HG02759 (cell line): Measurements from ENCODE around the gene ICA1.

Experiments
- ATAC-seq: cut with Tn5 transposase; IDR thresholded peaks from one replicate; pipeline ENCODE4 v1.9.1; 2021; ENCODE audit warnings: mild to moderate bottlenecking, moderate library complexity; ENCODE audit not compliant: unreplicated experiment

ICA1 gene

DNA sequence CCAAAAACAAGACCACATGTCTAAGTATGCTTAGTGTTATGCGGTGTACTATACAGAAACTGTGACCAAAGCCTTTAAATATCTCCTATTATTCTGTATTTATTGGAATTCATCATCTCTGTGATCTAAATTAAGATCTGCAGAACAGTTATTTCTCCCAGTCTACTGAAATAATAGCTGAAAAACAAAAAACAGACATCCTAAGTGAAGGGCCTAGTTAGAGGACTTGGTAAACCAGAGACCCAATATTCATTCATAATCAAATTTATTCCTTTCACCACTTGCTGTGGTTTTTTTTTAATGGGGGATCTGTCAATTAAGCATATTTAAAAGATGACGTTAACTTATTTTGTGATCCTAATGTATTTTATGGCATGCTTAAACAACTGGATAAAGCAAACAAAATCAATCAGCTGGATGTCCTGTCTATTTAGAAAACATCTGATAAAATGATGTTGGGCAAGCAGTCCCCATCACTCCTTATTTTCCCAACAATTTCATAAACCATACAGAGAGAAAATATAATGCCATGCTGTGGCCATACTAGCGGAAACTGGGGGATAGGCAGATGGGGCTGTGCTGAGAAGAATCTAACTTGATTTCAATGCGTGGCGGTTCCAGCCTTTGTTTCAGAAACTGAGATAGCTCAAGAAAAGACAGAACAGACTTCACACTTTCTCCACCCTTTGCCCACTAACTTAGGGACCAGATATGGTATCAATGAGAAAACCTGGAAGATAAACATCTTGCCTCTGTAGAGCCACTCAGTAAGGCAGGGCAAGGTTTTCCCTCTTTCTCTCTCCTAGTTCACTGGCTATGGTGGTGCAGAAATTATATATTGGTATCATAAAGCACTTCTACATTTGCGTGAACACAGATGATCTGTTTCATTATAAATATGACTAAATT is 32.9 kb downstream of the ICA1 start:
- ATAC-seq: no peak

DNA sequence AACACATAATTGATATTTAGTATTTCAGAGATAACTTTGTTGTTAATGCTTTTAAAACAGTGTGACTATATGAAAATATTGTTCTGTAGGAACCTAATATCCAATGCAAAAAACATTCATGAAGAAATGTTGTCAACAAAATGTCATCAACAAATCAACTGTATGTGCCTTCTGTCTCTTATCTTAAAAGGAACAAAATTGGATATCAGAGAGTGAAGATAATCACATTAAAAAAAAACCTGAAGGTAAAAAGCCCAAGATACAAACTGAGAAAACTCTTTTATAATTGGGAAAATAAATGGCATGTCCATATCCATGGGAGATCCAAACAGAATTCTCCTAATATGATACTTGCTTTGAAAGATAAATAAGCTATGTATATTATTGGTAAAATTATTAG is 33.9 kb downstream of the ICA1 start:
- no peak for ATAC-seq

DNA sequence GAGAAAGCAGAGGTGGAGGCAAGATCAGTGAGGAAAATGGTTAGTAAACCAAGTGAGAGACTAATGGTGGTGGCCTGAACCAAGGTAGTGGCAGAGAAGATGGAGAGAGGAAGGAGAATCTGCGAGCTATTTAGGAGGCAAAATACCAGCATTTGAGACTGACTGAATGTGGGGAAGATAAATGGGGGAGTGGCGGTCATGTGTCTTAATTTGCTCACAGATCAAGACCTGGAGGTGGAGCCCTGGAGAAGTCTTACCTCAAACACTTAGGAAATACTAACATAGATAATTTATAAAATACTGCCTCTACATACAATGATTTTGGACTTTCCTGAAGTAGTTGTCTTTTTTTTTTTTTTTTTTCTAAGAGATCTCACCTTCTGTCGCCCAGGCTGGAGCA is 34.7 kb downstream of the ICA1 start:
- no peak for ATAC-seq

DNA sequence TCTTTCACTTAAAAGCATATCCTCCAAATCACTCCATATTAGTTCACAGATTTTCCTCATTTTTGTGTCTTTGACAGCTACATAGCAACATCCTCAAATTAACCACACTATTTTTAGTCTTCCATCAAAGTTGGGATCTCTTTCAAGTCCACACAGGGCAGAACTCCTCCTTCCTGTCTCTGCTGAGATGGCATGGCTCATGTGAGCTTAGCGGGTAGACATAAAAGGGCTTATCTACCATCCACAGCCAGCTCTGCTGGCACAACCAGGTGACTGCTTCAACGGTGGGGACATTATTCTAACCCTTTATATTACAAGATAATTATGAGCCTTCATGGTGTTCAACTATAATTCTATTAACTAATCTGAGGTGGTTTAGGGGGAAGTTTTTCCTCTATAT is 35.5 kb downstream of the ICA1 start:
- ATAC-seq: no peak

DNA sequence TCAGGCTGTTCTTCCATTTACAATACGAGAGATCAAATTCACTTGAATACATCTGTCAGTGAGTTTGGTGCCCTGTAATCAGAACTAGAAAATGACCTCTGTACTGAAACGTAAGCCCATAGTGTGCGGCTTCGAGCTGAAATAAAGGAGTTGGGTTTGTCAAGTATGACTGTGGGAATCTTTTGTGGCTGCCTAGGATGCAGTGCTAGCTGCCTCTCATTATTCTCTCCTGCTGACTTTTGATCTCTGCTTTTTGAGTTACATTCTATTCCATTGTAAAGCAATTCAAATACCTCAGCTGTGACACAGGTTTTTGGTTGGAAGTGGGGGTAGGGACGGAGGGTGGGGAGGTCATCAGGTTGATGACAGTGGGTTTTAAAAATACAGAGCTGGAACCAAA is 40.4 kb downstream of the ICA1 start:
- no peak for ATAC-seq

DNA sequence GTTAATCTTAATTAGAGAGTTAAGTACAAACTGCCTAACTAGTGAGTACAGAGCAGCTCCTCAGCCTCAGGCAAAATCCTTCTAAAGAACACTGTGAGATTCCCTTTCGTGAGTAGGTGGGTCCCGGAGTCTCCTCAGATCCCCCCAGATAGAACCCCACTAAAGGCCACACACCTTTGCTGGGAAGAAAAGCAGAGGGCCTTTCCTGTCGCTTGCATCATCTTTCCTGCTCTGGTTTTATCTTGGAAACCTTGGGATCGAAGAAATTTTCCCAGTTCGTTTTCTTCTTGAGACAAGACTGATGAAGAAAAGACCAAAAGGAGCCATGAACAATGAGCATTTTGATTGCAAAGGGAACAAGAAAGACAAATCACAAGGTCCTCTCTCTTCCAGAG is 40.9 kb downstream of the ICA1 start:
- ATAC-seq: no peak

DNA sequence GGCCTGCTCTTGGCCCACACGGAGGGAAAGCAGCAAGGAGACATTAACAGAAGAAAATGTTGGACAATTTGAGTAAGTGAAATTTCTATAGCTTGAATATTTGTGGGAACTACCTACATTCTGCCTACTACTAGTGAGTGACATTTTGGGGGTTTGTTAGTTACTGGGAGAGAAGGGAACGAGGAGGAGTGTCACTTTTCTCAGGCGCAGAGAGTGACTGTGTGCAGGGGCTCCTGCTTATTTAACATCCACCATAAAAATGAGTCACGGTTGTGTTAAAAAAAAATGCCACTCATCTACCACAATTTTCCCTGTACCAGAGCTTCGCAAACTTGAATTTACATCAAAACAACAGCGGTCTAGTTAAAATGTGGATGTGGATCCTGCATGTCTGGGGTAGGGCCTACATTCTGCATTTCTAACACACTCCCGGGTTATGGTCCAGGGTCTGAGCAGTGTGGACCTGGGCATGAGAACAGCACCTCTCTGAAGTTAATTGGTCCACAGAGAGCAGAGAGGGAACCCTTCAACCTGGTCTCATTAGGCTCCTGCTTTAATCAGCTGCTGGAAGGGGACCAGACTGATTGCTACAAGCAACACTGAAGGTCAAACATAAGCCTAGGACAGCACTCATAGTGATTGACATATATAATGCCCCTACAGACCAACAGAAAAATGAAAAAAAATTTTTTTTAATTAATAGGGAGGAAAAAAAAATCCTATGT is 41.4 kb downstream of the ICA1 start:
- no peak for ATAC-seq

DNA sequence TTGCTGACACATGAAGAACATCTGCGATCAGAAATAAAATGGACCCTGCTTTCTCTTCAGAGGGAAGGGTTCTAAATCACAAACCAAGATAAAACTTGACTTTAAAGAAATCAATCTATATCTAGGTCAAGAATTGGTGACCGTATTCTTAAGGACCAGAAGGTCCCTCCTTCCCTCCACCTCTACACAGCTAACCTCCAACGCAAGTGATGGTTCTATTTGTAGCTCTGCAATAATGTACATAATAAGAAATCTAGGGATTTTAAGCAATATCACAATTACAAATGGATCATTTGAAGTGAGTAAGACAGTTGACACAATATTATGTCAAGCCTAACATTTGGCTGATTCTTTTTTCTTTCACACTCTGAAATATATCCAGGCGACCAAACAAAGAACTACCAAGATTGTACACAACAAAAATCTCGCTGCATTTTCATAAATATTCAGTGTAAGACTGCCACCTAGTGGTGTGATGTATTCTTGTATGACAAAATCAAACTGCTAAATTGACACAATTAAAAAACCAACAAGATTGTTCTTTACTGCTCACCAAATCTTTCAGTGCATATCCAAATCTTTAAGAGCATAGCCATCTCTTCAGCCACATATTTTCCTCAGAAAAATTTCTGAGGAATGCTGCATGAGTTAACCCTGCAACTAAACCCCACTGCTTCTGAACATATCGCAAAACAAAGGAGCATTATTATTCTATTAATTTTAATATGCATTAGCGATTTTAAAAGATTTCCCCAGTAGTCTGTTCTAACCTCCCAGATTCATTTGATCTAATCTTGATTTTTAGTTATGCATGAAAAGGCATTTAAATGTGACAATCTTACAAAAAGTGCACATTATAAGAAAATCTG is 44.5 kb downstream of the ICA1 start:
- no peak for ATAC-seq

DNA sequence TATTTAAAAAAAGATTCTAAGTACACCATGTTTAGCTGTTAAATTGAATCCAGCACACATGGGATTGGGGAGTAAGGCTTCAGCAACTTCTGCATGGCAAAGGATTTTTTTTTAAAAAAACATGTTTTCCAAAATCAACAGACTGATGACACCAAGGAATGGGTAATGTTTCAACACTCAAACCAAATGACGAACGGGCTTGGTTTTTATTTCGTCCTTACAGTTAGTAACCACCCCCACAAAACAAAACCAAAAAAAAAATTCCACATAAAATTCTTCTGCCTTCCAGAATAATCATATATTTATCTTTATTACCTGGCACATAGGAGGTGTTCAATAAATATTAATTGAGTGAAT is 45.7 kb downstream of the ICA1 start:
- no peak for ATAC-seq

DNA sequence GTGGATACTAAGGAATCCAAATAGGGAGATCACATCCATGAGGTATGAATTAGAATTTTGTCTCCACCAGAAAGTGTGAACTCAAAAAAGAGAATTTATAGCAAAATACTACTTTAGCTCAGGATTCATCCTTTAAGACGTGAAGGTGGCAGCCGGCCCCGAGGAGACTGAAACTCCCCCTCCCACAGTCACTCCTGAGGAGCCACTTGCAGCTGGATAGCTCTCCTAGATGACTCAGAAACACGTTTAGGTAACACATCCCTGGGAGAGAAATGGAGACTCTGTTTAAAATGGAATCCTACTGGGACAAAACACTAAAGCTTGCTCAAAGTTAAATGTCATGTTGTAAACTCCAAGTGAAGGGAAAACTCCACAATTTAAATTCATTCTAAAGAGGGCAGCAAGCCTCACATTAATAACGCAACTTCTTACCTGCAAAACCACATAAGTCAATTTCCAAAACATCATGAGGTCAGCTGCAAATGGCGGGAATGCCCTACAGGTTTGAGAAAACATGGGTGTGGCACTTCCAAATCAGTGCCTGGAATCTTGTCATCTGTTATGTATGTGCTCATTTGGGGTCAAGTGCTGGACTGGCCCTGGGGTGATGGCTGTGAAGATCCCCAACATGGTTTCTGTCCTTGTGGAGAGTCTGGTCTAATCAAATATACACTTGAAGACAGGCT is 46.2 kb downstream of the ICA1 start:
- no peak for ATAC-seq

DNA sequence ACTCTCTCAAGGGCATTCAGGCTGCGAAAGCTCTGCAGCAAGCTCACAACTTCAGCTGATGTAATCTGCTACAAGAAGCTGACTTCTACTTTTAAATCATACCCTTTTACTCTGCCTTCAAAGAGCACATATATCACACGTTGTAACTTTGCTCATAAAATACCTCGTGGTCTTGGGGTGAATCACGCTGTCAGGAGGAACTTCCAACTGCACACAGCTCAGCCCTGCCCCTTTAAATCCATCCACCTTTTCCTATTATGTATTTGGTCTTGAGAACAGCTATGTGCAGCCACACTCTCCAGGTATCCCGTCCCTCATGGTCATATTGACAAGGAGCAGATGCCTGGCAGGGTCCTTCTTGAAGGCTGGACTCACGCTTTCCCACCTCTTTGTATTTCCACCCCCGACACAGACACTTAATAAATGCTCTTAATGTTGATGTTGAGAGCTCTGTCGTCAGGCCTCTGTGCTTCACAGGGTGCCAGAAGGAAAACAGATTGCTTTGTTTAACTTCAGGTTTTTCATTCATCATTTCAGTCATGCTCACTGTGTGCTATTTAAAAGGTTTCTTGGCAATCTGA is 47.6 kb downstream of the ICA1 start:
- ATAC-seq: no peak

DNA sequence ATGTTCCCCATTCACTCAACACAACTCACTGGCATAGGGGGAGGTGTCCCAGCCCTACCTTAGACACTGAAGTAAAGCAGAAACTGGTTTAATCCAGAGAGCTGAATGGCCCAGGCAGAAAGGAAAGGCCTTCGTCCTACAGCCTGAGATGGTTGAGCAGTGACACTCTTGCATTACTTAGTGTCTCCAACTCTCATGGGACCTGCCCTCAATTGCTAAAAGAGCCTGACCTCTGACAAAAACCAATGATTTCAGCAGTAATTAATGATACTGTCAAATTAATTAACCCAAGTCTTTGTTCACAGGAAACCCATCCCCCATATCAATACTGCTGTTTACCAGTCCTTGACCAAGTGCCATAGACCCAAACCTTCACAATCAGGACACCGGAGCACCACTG is 48.6 kb downstream of the ICA1 start:
- no peak for ATAC-seq

DNA sequence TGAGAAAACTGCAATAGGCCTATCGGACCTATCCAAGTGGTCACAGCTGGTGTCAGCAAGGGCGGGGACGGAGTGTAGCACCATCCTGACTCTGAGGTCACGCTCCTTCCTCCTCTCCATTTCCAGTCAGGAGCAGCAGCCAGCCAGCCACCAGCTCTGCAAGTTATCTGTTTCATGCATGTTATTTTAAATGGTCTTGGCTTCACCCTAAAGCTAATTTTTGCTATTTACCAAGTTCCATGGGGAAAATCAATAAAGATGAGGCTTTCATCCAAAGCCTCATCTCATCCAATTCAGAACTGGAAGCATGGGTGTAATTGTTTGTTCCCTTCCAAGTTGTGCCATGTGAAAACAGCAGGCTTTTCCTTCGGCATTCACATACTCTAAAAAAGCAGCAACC is 49.3 kb downstream of the ICA1 start:
- ATAC-seq: no peak

DNA sequence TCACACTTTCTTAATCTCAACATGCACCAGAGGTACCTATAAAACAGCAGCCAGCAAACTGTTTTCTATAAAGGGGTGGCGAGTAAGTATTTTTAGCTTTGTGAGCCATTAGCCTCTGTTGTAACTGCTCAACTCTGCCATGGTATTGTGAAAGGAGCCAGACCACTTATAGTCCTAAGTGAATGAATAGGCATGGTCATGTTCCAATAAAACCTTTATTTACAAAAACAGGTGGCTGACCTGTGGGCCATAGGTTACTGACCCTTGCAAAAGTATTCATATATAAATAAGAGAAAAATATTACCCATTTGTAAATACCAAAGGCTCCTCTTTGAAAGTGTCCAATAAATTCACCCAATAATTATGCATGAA is 50.3 kb downstream of the ICA1 start:
- ATAC-seq: no peak

DNA sequence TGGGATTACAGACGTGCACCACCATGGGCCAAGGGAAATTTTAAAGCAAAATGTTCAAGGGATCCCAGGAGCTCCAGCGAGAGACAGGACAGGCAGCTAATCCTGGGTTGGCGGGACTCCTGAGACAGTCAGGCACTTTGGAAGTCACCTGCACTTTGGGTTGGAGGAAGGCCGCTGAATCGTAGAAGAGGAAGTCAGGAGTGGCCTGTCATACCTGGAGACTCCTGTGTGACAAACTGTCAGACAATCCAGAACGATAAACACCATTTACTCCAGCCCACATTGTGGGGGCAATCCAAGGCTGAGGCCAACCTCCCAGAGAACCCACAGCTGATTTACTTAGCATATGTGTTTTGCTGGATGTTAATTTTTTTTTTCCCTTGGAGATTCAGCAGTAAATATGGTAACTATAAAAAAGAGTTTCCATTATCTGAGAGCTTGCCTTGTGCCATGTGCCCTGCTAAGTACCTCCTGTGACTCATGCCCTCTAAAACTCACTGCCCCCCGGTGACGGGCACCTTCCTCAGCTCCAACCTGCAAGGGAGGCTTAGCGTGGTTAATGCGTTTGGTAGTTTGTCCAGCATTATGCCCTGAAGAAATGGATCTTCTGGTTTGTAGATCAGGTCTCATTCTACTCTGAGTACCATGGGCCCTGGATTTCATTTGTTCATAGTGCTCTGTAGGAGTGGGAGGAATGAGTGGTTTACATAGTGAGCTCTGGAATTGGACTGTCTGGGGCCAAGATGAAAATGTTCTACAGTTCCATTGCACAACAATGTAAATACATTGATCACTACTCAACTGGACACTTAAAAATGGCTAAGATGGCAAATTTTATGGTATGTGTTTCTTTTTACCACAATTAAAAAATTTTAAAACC is 50.9 kb downstream of the ICA1 start:
- no peak for ATAC-seq

DNA sequence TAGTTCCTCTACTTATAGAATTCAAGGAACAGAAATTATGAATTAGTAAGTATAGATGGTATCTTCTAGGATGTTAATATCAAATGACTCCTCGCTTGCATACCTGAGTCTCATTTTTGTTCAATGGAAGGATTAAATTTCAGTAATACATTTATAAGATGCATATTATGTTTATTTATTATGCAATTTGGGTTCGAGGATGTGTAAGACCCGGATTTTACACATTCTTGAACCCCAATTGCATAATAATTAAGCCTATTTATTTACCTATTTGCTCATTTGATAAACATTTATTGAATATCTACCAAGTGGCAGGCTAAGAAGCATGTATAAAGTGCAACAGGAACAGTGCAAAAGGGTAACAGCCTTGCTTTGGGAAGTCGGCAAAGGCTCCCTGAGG is 52.6 kb downstream of the ICA1 start:
- ATAC-seq: no peak

DNA sequence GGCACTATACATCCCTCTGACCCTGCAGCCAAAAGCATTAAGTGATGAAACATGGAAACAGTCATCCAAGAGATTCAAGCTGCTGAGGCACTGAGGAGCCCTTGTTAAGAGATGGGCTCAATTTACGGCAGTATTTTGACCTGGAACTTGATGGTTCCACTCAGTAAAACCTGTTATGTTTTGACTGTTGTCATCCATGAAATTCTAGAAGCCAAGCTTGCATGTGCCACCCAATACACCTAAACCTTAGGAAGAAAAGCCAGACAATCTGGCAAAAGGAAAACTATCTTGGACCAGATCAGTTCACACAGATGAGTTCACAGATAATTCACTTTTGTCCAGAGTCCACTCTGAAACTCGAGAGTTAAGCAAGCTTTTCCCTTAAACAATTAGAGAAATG is 53.2 kb downstream of the ICA1 start:
- no peak for ATAC-seq

DNA sequence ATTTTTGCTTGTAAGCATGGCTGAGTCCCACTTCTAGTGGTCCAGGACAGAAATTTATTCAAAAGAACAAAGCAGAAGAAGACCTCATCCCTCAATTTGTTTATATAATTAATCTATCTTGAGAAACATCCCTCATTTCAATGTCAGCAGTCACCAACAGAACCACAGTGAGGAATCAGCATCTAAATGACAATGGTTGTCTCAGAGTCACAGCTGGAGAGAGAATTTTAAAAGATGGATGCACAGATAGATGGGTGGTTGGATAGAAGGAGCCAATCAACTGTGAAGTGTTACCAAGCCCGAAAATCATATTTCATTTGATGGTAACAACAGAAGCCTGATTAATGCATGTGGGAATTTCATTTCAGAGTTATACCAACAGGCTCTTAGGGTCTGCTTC is 55.0 kb downstream of the ICA1 start:
- ATAC-seq: no peak

DNA sequence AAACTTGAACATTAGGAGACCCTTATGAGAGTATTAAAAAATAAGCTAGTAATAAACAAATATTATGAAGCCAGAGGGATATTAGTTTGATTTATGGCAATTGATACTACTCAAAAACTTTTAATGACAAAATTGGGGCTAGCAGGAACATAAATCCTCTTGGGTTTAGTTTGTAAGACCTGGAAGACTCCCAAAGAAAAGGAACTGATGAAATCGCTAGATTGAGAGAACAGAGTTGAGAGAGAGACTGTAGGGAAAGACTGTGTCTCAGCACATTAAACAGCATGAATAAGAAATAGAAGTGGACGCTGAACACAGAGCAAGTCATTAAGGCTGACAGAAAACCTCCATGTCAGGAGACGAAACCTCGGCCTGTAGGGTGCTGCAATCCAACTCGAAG is 56.4 kb downstream of the ICA1 start:
- no peak for ATAC-seq

DNA sequence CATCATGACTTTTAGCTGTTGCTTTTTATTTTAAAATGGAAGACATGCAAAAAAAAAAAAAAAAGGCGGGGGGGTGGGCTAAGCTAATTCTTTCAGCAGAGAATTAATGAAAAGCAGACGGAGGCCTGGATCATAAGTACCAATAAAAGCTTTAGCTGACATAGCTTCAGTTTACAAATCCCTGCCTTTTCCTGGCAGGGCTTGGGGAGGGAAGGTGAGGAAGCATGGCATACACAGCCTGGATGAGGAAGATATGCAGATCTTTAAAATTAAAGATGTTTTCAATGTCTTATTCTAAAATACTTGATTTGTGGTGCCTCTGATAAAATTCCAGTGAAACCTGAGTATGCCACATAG is 57.0 kb downstream of the ICA1 start:
- ATAC-seq: no peak
